SH-SY5Y (cell line): ENCODE data around the gene NR6A1.

Source experiments
- GATA2 ChIP-seq: IDR thresholded peaks from 2 replicates; pipeline ENCODE4 v1.6.1; 2011; ENCODE audit warnings: mild to moderate bottlenecking, low read depth, low read length
- GATA3 ChIP-seq: IDR thresholded peaks from 2 replicates; pipeline ENCODE4 v1.6.1; 2011; ENCODE audit warnings: low read depth, mild to moderate bottlenecking, low read length, moderate library complexity

DNA sequence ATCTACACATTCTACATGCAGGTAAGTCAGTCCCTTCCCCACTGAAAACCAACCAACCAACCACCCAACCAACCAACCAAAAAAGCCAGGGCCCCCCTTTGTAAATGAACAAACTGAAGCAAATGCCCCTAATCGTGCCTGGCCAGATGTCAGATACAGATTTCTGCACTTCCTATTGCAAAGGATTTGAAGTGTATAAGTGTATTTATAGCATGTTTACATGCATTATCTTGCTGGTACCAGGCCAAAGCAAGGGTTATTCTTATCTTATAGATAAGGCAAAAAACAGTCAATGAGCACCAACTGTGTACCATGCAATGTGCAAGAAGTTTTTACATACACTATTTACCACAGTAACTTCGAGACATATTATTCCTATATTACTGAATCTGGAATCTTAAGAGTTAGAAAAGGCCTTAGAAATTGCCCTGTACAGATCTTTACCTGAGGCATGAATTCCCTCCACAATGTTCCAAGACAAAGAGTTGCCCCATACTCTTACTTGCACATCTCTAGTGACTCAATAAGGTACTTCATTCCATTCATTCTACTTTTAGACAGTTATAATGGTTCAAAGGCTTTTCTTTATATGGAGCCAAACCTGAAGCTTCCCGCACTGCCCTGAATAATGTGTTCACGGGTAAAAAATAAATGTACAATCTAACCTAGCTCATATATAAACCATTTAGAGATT is 212.2 kb downstream of the NR6A1 start:
- TF ChIP-seq GATA2 (no peak), GATA3 (no peak)
